HuH-7.5 (cell line): ENCODE results near the gene ATP6V0C.

ENCODE experiments used
- DNase-seq: peaks from one replicate; pipeline ENCODE4 v3.0.0; 2011; ENCODE audit warnings: low spot score

Gene ATP6V0C

DNA sequence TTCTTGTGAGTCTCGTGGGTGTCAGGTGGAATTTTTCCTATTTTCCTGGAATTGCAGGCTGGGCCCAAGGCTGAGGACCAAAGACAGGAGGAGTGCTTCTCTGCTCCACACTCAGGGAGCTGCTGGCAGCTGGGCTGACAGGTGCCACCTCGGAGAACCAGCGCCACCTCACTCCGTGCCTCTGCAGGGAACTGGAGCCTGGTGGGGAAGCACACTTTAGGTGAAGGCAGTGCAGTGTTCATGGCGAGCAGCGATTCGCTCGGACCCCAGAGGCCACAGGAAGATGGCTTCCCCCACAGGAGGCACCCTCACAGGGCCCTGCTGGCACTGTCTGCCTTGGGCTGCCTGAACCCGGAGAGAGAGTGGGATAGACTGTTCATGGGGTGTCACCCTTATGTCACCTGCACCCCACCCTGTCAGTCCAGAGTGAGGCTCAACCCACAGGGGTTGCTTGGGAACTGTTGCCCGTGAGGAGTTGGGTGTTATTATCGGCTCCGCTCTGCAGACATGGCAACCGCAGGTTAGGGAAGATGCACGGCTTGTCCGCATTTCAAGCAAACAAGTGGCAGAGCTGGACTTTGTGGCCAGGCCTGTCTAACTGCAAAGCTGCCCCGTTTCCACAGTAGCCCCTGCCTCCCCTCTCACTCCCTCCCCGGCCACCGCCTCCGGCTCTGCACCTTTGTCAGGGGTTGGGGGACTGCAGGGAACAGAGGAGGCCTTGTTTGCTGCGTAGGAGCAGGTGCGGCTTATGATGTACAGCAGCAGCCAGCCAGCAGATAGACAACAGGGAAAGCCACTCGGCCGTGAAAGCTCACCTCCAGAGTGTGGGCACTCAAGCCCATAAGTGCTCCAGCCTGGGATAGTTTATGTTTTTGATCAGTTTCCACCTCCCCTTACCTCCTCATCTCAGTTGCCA is 23.3 kb upstream of the ATP6V0C start:
- DNase-seq: no peak

- no peak for DNase-seq
Observed at GRCh38 chr16:2492292-2492691, 21.5 kb upstream of the ATP6V0C start.

GRCh38 chr16:2493605-2494004 is 20.1 kb upstream of the ATP6V0C start:
- no peak for DNase-seq

GRCh38 chr16:2494616-2495015 is 19.1 kb upstream of the ATP6V0C start:
- no peak for DNase-seq

GRCh38 chr16:2495041-2495440 is 18.7 kb upstream of the ATP6V0C start:
- no peak for DNase-seq

- no peak for DNase-seq
Observed at GRCh38 chr16:2496223-2497115, 17.3 kb upstream of the ATP6V0C start.

DNA sequence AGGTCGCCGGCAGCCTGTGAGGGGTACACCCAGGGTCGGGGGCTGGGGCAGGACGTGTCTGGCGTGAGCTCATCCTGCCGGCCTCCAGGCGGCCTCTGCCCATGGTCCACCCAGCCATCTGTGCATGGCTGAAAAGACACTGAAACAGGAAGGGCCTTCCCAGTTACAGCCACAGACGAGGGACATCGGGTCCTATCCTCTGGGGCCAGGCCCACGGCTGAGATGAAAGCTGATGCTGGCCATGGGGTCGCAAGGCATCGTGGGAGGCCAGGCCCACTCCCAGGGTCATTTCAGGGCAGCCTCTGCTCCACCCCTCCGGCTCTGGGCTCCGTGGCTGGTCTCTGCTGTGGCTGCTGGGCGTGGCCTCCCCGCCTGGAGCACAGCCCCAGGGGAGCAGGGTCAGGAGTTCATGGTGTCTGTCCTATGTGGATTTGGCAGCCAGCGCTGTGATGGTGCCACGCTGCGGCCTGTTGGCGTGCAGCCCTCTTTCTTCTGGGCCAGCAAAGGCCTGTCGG is 16.6 kb upstream of the ATP6V0C start:
- no peak for DNase-seq

GRCh38 chr16:2497695-2498484 is 15.9 kb upstream of the ATP6V0C start:
- no peak for DNase-seq

- no peak for DNase-seq
Observed at GRCh38 chr16:2498531-2499253, 15.1 kb upstream of the ATP6V0C start.

DNA sequence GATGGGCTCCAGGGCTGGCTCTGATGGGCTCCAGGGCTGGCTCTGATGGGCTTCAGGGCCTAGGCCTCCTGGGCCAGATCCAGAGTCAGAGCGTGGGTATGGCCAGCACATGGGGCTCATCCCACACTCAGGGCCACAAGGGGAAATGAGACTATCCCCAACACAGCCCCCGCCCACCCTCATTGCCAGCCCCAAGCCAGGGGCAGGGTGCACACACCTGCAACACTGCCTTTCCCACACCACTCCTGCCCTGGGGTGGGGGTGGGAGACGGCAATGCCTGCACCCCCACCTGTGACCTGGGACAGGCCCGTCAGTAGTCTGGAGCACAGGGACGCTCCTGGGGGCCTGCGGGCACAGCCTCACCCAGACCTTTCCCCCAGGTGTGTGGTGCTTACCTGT is 14.3 kb upstream of the ATP6V0C start:
- DNase-seq: no peak

GRCh38 chr16:2499890-2500429 is 13.8 kb upstream of the ATP6V0C start:
- no peak for DNase-seq

DNA sequence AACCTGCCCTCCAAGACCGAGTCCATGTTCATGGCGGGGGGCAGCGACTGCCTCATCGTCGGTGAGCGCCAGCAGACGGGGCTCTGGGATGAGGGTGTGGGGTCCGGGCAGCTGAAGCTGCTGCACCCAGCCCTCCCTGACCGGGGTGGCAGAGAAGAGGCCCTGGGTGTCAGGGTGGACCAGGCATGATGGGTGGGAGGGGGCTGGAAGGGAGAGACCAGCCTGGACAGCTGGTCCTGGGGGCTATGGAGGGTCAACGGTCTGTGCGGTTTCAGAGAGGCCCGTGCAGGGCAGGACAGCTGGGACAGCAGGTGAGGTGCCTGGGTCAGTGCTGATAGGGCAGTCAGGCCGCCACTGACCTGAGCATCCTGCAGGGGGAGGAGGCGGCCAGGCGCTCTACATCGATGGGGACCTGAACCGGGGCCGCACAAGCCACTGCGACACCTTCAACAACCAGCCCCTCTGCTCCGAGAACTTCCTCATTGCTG is 13.3 kb upstream of the ATP6V0C start:
- no peak for DNase-seq

GRCh38 chr16:2500918-2501750 is 12.6 kb upstream of the ATP6V0C start:
- DNase-seq: peak; percentile 83

- DNase-seq: no peak
Observed at GRCh38 chr16:2501946-2502895, 11.5 kb upstream of the ATP6V0C start.

GRCh38 chr16:2505695-2506094 is 8.1 kb upstream of the ATP6V0C start:
- no peak for DNase-seq

- DNase-seq: no peak
Observed at GRCh38 chr16:2507052-2507659, 6.6 kb upstream of the ATP6V0C start.

- DNase-seq: no peak
Observed at GRCh38 chr16:2507665-2508064, 6.1 kb upstream of the ATP6V0C start.

GRCh38 chr16:2508722-2509400 is 4.9 kb upstream of the ATP6V0C start:
- DNase-seq: no peak
